Neutrophil (primary cell): Measurements from ENCODE around the gene GMPS.

Source experiments
- H3K27ac ChIP-seq: fragments of 200-600 bp; sonication (generic); 2 replicates; pipeline ENCODE4 v1.5.1; 2016; ENCODE audit warnings: mild to moderate bottlenecking, moderate library complexity
- H3K27me3 ChIP-seq: fragments of 200-600 bp; sonication (generic); 2 replicates; pipeline ENCODE4 v1.6.0; 2016; ENCODE audit warnings: mild to moderate bottlenecking
- H3K36me3 ChIP-seq: fragments of 200-600 bp; sonication (generic); 2 replicates; pipeline ENCODE4 v1.5.1; 2017
- H3K4me1 ChIP-seq, 2 experiments: fragments of 200-600 bp in 1 of 2; sonication (generic) in 1 of 2; 1 replicate in 1 of 2; 2 replicates in 1 of 2; pipeline versions ENCODE4 v1.5.1 to v1.6.1; 2013 to 2016; ENCODE audit warnings: low read depth in 1 of 2, low read length in 1 of 2, mild to moderate bottlenecking in 1 of 2, moderate library complexity in 1 of 2; ENCODE audit not compliant: control insufficient read depth in 1 of 2, insufficient read depth in 1 of 2
- H3K4me3 ChIP-seq, 2 experiments: fragments of 200-600 bp in 1 of 2; sonication (generic) in 1 of 2; 1 replicate in 1 of 2; 2 replicates in 1 of 2; pipeline ENCODE4 v1.5.1; 2013 to 2016; ENCODE audit warnings: low read depth in 1 of 2, low read length in 1 of 2, mild to moderate bottlenecking in 1 of 2, moderate library complexity in 1 of 2
- H3K9me3 ChIP-seq: fragments of 200-600 bp; sonication (generic); 2 replicates; pipeline ENCODE4 v1.5.1; 2016
- CTCF ChIP-seq: fragments of 200-600 bp; sonication (generic); IDR thresholded peaks from 2 replicates; pipeline ENCODE4 v1.5.1; 2016; ENCODE audit warnings: antibody characterized with exemption

The GMPS gene

GRCh38 chr3:155946178-155946577 lies 75.7 kb downstream of the GMPS start:
- Histone ChIP-seq H3K36me3 (no peaks in the 10 kb centered on the region), H3K9me3 (no peaks in the 10 kb centered on the region), H3K4me3 (no peak overlapping the region), H3K27ac (no peak overlapping the region), H3K4me1 (no peaks in the 10 kb centered on the region), H3K27me3 (no peaks in the 10 kb centered on the region)
- no peak for TF ChIP-seq CTCF

- TF ChIP-seq CTCF: no peak
- H3K4me3 ChIP-seq: no peak overlapping the region
- no peak overlapping the region for H3K27ac ChIP-seq
- no peaks in the 10 kb centered on the region for H3K36me3 ChIP-seq
- no peaks in the 10 kb centered on the region for H3K4me1 ChIP-seq
- H3K9me3 ChIP-seq: no peaks in the 10 kb centered on the region
- H3K27me3 ChIP-seq: no peaks in the 10 kb centered on the region
These were observed 78.0 kb downstream of the GMPS start for GRCh38 chr3:155948476-155948875.

- Histone ChIP-seq H3K27me3 (no peaks in the 10 kb centered on the region), H3K4me1 (no peaks in the 10 kb centered on the region)
- no peak for TF ChIP-seq CTCF
These were observed 79.2 kb downstream of the GMPS start for GRCh38 chr3:155949453-155950217.

GRCh38 chr3:155956508-155957411 lies 86.3 kb downstream of the GMPS start:
- no peaks in the 10 kb centered on the region for H3K4me1 ChIP-seq
- H3K36me3 ChIP-seq: no peaks in the 10 kb centered on the region
- no peaks in the 10 kb centered on the region for H3K27me3 ChIP-seq
- TF ChIP-seq CTCF: no peak
- no peaks in the 10 kb centered on the region for H3K9me3 ChIP-seq
- no peak overlapping the region for H3K27ac ChIP-seq
- H3K4me3 ChIP-seq: no peak overlapping the region

More at GRCh38 chr3:155949453-155950217, 79.2 kb downstream of the GMPS start:
- Histone ChIP-seq H3K4me3 (no peak overlapping the region), H3K9me3 (no peaks in the 10 kb centered on the region), H3K36me3 (no peaks in the 10 kb centered on the region), H3K27ac (no peak overlapping the region)

- TF ChIP-seq CTCF: no peak
- H3K4me1 ChIP-seq: no peaks in the 10 kb centered on the region
- no peak overlapping the region for H3K27ac ChIP-seq
- no peaks in the 10 kb centered on the region for H3K9me3 ChIP-seq
- no peak overlapping the region for H3K4me3 ChIP-seq
- H3K27me3 ChIP-seq: no peaks in the 10 kb centered on the region
- no peaks in the 10 kb centered on the region for H3K36me3 ChIP-seq
These were observed 87.0 kb downstream of the GMPS start for GRCh38 chr3:155957412-155957880.
